Stimulated activated CD8-positive, alpha-beta memory T cell treated with anti-CD3 and anti-CD28 coated beads, Interleukin-4, amount 100 ng/mL, for 24 hours (primary cell): ENCODE data around the gene ASH1L.
"Not testable (repeated sequence)": the region's sequence is repeated elsewhere in the genome, so short reads cannot be mapped to it uniquely, and the experiment has no call there.

ENCODE experiments used
- DNase-seq: peaks from one replicate; pipeline ENCODE4 v3.0.0-alpha.2; 2020; ENCODE audit warnings: low read depth

Gene ASH1L

DNA sequence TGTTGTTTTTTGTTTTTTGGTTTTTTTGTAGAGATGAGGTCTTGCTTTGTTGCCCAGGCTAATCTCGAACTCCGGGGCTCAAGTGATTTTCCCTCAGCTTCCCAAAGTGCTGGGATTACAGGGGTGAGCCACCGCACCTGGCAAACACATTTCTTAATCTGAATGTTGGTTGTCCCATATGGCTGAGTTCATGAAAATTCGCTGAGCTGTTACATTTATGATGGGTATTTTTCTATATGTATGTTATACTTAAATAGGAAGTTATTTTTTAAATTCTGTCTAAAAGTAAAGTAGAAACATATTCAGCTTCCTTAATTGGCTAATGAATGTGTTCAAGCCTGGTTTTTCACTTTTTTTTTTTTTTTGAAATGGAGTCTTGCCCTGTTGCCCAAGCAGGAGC, 75.1 kb downstream of the ASH1L start:
- DNase-seq: no peak

DNA sequence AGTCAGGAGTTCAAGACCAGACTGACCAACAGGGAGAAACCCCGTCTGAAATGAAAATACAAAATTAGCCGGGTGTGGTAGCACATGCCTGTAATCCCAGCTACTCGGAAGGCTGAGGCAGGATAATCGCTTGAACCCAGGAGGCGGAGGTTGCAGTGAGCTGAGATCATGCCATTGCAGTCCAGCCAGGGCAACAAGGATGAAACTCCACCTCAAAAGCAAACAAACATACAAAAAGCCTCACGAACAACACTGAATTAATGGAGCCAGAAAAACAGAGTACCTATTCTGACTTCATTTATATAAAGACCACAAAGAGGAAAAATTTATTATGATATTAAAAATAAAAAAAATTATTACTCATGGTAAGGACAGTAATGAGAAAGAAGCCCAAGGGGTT, 75.7 kb downstream of the ASH1L start:
- not testable (repeated sequence) for DNase-seq

DNA sequence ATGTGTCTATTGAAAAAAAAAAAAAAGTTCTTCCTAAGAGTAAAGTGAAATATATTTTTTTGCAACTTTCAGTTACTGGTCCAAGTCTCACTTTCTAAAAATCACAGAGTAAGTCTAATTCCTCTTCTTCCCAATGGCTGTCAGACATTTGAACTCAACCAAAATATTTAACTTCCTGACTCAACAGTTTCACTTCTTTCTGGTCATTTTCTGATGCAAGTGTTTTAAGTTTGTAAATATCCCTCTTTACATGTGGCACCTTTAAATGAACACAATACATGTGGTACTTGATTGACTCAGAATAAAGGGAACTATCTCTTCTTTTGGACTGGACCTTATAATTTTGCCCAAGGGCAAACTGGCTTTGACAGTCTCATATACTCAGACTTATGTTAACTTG, 76.7 kb downstream of the ASH1L start:
- no peak for DNase-seq

DNA sequence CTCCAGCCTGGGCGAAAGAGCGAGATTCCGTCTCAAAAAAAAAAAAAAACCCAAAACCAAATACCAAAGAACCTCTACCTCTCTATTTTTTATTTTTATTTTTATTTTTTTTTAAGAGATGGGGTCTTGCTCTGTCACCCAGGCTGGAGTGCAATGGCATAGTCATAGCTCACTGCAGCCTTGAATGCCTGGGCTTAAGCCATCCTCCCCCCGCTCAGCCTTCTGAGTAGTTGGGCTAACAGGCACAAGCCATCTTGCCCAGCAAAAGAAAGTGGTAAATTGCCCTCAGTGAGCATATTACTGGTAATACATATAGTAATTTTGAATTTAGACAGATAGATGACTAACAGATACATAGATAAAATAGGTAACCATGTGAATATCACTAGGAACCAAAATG, 77.4 kb downstream of the ASH1L start:
- no peak for DNase-seq

DNA sequence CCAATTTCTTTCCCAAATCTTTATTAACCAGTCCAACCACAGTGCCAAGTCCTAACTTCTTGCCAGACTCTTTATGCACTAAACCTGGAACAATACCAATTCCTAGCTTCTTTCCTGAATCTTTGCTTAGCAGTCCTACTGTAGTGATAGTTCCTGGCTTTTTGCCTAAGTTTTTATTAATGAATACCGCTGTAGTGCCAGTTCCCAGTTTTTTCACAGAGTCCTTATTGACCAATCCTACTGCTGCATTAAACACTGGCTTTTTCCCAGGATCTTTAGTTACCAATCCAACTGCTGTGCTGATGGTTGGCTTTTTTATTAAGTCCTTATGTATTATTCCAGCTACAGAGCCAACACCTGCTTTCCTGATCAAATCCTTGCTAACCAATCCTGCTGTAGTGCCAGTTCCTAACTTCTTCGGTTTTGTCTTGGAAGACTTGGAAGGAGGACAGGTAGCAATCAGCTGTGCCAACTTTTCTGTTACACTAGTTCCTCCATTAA, 80.8 kb downstream of the ASH1L start:
- no peak for DNase-seq

DNA sequence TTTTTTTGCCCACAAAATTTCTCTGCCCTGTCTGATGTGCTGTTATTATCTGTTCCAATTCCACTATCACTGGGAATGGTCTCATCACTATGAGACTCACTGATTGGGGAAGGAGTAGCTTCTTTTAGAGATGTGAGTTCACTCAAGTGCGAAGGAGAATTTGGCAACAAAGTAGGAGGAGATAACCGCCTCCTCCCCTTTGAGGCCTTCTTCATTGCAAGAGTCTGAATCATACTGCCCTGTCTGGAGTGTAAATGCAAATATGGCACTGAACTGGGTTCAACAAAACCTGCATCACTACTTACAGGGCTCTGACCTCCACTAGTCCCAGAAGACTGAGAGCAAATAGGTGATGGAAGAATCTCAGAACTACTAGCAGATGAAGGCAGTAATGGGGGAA, 83.4 kb downstream of the ASH1L start:
- no peak for DNase-seq

DNA sequence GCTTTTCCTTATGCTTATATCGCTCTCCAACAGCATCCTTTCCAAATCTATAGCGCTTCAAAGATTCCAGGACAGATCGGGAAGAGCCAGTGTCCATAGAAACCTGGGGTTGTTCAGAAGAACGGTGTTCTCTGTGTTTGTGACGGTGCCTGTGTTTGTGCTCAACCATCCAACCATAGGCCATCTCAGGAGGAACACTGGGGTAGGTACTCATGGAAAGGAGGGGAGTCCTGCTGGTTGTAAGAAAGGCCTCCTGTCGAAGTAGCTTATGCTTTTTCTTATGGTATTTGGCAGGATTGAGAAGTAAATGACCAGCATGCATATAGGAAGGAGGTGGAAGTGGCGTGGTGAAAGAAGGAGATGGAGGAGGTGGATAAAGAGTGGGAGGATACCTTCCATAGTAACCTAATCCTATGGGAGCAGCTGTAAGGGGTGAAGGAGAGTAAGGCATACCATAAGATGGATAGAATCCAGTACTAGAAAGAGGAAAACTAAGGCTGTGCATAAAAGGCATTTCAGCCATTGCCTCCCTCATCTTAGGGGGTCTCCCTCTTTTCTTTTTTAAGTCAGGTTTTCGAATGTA, 84.2 kb downstream of the ASH1L start:
- no peak for DNase-seq

DNA sequence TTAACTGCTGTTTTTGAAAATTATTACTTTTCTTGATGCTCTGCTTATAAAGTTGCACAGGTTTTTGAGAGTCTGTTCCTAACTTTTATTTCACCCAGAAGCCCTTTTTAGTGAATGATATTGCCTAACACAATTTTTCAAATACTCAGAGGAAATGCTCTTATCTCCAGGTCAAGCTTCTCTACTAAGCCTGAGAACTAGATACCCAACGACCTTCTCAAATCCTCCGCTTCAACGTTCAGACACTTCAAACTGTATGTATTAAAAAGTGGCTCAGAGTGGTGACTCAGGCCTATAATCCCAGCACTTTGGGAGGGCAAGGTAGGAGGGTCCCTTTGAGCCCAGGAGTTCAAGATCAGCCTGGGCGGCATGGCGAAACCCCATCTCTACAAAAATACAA, 88.5 kb downstream of the ASH1L start:
- no peak for DNase-seq

DNA sequence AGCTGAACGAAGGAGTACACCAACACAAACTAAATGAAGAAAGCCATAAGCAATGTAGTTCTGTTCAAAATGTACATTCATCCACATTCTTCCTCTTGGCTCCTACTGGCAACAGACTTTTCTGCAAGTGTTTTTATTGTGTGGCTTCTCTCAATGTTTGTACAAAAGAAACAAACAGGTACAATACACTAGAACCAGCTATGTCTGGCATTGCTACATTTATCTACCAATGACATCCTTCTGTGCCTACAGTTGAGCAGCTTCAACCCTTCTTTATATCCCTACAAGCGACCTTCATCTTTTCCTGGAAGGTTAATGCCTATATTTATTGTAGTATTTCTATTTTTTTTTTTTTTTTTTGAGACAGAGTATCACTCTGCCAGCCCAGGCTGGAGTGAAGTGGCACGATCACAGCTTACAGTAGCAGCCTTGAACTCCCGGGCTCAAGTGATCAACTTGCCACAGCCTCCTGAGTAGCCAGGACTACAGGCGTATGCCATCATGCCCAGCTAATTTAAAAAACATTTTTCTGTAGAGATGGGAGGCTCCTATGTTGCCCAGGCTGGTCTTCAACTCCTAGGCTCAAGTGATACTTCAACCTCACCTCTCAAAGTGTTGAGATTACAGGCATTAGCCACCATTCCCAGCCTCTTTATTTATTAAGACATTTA, 89.3 kb downstream of the ASH1L start:
- no peak for DNase-seq

DNA sequence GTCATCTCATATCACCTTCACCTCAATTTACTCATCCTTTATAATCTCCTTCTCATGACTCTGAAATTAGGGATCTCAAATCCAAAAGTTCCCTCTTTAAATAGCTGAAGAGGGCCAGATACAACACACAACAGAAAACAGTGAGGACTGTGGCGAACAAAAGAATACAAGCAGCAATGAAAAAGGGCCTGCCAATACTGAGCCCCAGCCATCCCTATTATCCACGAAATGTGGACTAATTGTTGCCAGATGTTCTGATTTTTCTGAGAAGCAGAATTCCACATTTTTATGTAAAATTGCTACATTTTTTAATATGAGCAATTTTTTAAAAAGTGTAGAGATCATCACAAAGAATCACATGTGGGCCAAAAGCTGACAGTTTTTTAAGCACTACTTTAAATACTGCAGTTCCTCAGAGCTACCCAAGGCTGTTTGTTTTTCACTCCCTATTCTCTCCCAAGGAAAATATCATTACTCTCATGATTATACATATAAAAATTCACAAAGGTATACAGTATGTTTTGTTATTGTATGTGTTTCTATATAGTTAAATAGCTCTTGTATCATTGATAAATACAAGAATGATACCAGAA, 90.0 kb downstream of the ASH1L start:
- no peak for DNase-seq

DNA sequence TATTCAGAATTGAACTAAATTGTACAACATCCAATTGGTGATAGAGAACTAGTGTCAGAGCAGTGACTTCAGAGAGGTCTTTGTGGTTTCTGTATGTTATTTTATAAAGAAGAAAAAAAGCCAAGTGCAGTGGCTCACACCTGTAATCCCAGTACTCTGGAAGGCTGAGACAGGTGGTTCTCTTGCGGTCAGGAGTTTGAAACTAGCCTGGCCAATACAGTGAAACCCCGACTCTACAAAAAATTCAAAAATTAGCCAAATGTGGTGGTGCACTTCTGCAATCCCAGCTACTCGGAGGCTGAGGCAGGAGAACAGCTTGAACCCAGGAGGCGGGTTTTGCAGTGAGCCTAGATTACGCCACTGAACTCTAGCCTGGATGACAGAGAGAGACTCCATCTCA, 90.7 kb downstream of the ASH1L start:
- DNase-seq: no peak

DNA sequence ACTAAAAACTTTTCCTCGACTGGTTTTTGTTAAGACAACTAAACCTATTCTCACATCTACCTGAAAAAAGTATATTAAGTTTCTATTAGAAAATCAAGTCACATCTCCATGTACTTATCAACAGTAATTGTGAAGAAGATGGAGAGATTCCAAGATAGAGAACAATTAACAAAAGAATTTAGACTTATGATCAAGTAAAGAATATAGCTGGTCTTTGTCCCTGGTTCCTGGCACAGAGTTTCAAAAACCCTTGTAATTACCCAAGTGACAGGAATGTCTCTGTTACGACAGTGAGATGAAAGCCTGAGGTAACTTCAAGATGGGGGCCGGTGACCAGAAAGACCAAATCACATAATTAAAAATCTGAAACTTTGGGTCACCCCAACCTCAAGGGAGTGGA, 91.6 kb downstream of the ASH1L start:
- DNase-seq: no peak

DNA sequence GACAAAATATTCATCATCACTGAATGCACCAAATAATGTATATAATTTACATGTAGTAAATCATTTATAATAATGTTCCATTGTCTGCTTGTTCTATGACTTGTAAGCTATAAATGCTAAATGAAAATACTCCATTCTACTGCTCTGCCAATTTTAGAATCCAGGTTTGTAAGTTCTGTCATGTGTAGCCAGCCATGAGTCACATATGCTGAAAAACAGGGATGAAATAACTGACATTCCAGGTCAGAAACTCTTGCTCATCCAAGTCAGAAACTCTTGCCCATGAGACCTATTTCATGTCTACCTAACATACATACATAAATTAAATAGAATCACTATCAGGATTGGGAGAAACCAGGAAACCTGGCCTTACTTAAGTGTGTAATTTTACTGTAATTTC, 95.6 kb downstream of the ASH1L start:
- no peak for DNase-seq

DNA sequence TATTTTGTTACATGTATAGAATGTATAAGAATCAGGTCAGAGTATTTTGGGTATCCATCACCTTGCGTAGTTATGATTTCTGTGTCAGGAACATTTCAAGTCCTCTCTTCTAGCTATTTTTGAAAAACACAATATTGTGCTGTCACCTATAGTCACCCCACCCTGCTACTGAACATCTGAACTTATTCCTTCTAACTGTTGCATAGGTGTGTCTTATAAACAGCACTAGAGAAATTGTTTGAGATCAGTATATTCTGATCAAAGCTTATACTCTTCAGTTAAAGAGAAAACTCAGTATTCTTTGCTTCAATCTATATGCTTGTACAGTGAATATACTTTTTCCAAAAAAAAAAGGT, 96.0 kb downstream of the ASH1L start:
- DNase-seq: no peak

DNA sequence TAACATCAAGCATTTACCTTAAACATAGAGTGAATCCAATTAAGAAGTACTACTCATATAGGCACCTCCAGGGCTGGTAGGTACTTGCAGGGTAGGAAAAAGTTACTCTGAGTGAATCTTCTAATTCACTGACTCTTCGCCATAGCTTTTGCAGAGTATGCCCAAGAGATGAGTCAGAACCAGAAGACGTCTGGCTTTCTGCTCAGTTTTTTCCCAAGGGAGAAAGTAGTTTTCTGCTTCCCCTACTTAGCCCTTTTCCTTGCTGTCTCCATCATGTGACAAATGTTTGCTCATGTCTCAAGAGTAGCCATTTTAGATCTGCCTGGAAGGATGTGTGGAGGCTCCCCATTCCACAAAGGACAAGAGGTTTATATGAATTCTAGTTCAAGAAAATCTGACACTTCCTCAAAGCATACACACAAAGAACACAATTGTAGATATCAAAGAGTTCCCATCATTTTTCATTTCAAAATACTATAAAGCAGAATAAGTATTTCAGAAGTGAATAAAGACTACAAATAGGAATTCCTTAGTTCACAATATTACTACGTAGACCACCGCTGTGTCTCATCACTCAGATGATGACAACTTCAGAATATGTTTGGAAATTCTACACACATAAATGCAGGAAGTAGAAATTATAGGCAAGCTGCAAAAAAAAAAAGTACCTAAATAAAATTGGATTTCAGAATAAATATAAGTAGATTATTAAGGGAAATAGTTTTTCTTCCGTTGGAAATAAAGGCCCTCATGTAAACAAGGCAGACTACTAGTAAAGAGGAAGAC, 98.5 kb downstream of the ASH1L start:
- no peak for DNase-seq

DNA sequence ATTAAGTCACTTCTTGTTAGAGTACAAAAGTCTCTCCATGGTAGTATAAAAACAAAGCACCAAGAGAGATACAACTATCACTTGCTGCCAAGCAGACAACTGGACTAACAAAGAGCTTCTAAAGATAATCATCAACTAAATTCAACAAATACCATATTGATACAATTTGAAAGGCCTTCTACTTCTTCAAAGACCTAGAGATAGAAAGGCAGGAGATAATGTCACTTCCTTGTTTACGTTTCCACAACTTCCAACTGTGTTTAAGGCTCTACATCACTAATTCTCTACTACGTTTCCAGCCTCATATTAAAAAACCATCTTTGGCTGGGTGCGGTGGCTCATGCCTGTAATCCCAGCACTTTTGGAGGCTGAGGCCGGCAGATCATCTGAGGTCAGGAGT, 104.5 kb downstream of the ASH1L start:
- no peak for DNase-seq

DNA sequence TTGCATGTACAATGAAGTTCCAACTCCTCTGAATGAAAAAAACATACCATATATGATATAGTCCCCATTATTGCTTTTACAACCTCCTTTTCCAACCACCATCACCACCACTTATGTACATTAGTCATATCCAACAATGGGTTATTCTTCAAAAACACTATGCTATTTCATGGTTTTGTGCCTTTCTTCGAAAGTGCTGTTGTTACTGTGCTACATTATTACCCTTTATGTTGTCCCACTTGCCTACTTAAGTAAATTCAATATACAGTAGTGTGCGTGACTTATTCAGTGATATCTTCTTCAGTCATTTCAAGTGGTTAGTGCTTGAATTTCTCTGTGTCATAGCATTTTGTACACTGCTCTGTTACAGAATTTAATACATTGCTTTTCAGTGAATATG, 105.3 kb downstream of the ASH1L start:
- no peak for DNase-seq

DNA sequence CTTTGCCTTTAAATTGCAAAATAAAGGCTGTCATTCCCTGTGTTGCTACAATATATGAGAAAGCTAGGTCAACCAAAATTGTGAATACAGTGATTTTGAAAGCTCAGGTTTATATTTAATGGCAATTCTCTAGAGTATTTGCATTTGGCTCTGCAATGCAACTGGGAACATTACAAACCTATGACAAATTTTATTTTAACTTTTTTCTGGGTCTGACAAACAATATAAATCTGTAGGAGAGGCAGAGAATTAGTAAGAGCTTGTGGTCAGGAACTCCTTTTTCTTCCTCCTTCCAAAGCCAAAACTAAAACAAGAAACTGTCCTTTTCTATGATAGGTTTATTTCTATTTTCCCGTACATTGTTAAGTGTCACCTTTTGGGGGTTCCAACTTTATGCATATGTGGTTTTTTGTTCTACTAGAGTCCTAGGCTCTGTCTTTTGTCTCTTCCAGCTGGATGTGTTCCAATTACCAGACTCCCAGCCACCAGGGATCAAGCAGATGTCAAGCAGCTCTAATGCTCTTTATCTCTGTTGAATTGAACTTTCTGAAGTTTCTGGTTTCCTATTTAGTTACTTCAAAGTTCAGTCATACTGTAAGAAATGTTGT, 106.9 kb downstream of the ASH1L start:
- no peak for DNase-seq

DNA sequence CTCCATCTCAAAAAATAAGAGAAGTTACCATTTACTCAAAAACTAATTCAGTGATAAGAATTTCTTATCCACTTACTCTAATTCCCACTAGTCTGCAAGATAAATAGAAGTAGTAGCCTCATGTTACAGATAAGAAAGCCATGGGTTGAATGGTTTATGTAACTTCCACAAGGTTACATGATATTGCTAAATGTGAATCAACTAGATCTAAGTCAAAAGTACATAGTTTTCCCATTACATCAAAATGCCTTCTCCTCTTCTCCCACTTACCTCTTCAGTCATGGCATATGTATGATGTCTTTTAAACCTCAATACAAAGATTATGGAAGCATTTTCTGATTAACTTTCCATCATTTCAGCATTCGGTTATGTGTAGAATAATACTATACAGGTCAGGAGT, 108.5 kb downstream of the ASH1L start:
- DNase-seq: no peak

DNA sequence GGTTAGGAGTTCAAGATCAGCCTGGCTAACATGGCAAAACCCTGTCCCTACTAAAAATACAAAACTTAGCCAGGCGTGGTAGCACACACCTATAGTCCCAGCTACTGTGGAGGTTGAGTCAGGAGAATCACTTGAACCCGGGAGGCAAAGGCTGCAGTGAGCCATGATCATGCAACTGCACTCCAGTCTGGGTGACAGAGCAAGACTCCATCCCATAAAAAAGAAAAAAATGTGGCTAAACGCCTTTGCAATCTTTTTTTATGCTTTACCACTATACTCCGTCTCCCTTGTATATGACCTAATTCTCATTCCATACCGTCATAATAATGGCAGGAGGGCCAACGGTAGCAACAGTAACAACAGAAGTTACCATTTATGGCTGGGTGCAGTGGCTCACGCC, 109.5 kb downstream of the ASH1L start:
- DNase-seq: no peak

DNA sequence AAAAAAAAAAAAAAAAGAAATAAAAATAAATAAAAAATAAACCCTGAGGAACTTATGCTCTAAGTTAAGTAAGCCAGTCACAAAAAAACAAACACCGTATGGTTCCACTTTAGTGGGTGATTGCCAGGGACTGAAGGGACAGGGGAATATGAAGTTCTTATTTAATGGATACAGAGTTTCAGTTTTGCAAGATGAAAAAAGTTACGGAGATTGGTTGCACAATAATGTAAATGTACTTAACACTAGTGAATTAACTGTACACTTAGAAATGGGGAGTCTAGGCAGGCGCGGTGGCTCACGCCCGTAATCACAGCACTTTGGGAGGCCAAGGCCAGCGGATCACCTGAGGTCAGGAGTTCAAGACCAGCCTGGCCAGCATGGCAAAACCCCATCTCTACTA, 111.4 kb downstream of the ASH1L start:
- DNase-seq: no peak

DNA sequence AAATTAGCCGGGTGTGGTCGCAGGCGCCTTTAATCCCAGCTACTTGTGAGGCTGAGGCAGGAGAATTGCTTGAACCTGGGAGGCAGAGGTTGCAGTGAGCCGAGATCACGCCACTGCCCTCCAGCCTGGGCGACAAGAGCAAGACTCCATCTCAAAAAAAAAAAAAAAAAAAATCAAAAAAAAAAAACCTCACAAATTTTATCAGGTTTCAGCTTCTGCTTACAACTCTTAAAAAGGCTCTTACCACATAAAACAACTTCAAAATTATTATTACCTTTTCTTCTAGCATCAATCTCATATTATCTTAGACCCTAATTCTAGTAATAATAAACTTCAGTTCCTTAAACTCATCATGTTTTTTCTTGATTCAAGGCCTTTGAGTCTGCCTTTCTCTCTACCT, 120.2 kb downstream of the ASH1L start:
- not testable (repeated sequence) for DNase-seq

DNA sequence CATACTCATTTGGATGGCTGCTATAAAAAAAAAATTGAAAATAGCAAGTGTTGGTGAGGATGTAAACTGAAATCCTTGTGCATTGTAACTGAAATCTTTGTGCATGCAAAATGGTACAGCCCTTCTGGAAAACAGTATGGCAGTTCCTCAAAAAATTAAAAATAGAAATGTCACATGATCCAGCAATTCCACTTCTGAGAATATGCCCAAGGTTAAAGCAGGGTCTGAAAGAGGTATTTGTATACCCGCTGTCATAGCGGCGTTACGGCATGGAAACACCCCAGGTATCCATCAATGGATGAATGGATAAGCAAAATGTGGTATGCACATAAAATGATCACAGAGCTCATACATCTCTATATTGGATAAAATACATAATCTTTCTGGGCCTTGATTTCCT, 125.2 kb downstream of the ASH1L start:
- DNase-seq: no peak
